RCC 7860 (cell line): ENCODE data around the gene ITIH4.

Experiments
- DNase-seq: peaks from one replicate; pipeline ENCODE4 v3.0.0-alpha.2; 2015; ENCODE audit warnings: low spot score
- FAIRE-seq: peaks from 2 replicates; lab custom pipeline; 2012; peaks lifted over from hg19 to GRCh38; lab: Jason Lieb, UNC

The ITIH4 gene

GRCh38 chr3:52830535-52831258, at the start of gene ITIH4:
Gene ITIH4, minus strand, starts transcription at chr3:52830672. Its CDS starts 30 bp downstream, at chr3:52830642.
- FAIRE-seq (no peak), DNase-seq (no peak)

GRCh38 chr3:52880047-52880446, 49.6 kb upstream of the ITIH4 start:
- FAIRE-seq (no peak), DNase-seq (no peak)

GRCh38 chr3:52879581-52879980, 49.1 kb upstream of the ITIH4 start:
- DNase-seq = no peak
- FAIRE-seq = no peak

GRCh38 chr3:52879090-52879489, 48.6 kb upstream of the ITIH4 start:
- FAIRE-seq (no peak), DNase-seq (no peak)

- DNase-seq (no peak), FAIRE-seq (no peak)
Measured at GRCh38 chr3:52877085-52877484, 46.6 kb upstream of the ITIH4 start.

- no peak for DNase-seq
- FAIRE-seq = no peak
Measured at GRCh38 chr3:52874864-52875587, 44.6 kb upstream of the ITIH4 start.

- FAIRE-seq = no peak
- no peak for DNase-seq
Measured at GRCh38 chr3:52874160-52874701, 43.8 kb upstream of the ITIH4 start.

GRCh38 chr3:52873433-52874159, 43.1 kb upstream of the ITIH4 start:
- DNase-seq = no peak
- no peak for FAIRE-seq

- FAIRE-seq (no peak), DNase-seq (no peak)
Measured at GRCh38 chr3:52872245-52872644, 41.8 kb upstream of the ITIH4 start.

- DNase-seq = no peak
- no peak for FAIRE-seq
Measured at GRCh38 chr3:52871761-52872160, 41.3 kb upstream of the ITIH4 start.

- no peak for FAIRE-seq
- no peak for DNase-seq
Measured at GRCh38 chr3:52870471-52870870, 40.0 kb upstream of the ITIH4 start.

- no peak for DNase-seq
Measured at GRCh38 chr3:52866427-52866826, 36.0 kb upstream of the ITIH4 start.

GRCh38 chr3:52865994-52866393, 35.5 kb upstream of the ITIH4 start:
- FAIRE-seq (no peak), DNase-seq (no peak)

More at GRCh38 chr3:52866427-52866826, 36.0 kb upstream of the ITIH4 start:
- no peak for FAIRE-seq

- no peak for DNase-seq
- FAIRE-seq = no peak
Measured at GRCh38 chr3:52860424-52860768, 29.9 kb upstream of the ITIH4 start.

GRCh38 chr3:52859686-52860423, 29.4 kb upstream of the ITIH4 start:
- FAIRE-seq = no peak

GRCh38 chr3:52857864-52858263, 27.4 kb upstream of the ITIH4 start:
- DNase-seq = no peak
- no peak for FAIRE-seq

More at GRCh38 chr3:52859686-52860423, 29.4 kb upstream of the ITIH4 start:
- DNase-seq = no peak

GRCh38 chr3:52857133-52857532, 26.7 kb upstream of the ITIH4 start:
- no peak for DNase-seq
- FAIRE-seq = no peak

- FAIRE-seq (no peak), DNase-seq (no peak)
Measured at GRCh38 chr3:52856666-52857065, 26.2 kb upstream of the ITIH4 start.

GRCh38 chr3:52854013-52854412, 23.5 kb upstream of the ITIH4 start:
- DNase-seq (no peak), FAIRE-seq (no peak)

GRCh38 chr3:52852419-52852818, 21.9 kb upstream of the ITIH4 start:
- FAIRE-seq (no peak), DNase-seq (no peak)

- FAIRE-seq = no peak
- DNase-seq = peak; percentile 11
Measured at GRCh38 chr3:52851348-52851747, 20.9 kb upstream of the ITIH4 start.
